GM11168 (cell line): ENCODE measurements around the gene CSMD2.

Source experiments
- in situ Hi-C: fragments of 300-500 bp; cut with MboI; formaldehyde crosslinking; loops from one replicate; pipeline ENCODE4 v1.12.0; 2022; ENCODE audit warnings: low sequenced_read_pairs; ENCODE audit not compliant: unreplicated experiment

The CSMD2 gene

DNA sequence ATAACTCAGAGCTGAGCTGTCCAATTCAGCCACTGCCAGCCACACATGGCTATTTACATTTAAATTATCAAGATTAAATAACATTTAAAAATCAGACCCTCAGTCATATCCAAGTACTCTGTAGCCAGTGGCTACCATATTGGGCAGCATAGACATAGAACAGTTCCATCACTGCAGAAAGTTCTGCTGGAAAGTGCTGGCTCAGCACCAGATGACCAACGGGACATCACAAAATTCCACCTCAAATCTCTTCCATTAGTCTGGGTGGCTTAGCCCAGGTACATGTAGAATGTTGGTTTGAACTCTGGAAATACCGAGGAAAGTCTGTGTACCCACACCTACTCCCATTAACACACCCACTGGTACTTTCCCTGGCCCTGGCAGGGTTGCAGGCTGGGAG, 563.3 kb downstream of the CSMD2 start:
- in situ Hi-C loops = no loop called here

- in situ Hi-C loops = no loop called here
Measured at GRCh38 chr1:33599516-33600115, 565.4 kb downstream of the CSMD2 start.

DNA sequence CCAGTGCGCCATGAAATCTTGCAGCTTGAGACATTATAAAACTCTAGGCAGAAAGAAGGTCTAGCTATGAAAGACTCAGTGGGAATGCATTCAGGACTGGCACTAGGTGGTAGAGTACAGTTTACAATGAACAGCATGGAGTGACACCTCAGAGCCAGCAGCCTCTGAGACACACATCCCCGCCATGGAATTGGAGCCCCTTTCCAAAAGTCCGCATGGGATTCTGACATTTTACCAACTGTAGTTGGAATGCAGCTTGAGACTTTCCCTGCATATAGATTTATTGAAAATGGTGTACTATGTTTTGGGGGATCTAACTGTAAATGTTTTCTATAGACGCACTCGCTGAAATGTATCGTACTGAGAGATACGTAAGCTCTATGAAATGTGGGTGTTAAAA, 576.3 kb downstream of the CSMD2 start:
- in situ Hi-C loops = no loop called here

DNA sequence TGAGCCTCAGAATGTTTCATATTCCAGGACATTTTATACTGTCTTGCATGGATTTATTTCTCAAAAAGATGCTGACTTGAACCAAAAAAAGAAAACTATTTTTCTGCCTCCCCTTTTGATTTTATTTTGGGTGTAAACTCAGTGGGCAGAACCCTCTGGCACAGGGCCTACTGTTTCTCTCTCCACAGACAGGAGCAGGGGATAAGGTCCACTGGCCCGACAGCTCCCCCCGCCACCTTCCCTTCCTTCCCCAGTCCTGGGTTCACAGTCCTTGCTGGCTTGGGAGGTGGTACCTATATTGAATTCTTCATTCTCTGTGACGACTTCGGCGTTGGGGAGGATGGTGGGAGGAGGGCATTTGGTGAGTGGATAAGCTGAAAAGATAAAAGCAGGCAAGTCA, 578.2 kb downstream of the CSMD2 start:
- in situ Hi-C loops = no loop called here

GRCh38 chr1:33586106-33586505, 578.9 kb downstream of the CSMD2 start:
- in situ Hi-C loops = no loop called here

DNA sequence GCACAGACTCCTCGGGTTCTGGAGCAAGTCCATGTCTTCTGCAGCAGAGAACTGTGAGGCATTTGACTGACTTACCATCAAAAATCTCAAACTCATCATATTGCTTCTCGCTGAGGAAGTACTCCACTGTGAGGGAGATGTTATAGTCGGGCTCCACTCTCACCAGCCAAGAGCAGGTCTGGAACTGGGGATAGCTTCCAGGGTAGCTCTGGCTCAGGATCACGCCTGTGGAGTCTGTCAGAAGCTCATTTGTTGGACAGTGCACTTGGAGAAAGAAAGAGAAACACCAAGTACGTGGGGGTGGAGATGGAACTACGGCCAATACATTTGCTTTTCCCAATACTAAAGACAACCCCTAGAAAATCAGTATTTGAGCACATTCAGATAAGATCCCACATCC, 581.5 kb downstream of the CSMD2 start:
- in situ Hi-C loops = no loop called here

DNA sequence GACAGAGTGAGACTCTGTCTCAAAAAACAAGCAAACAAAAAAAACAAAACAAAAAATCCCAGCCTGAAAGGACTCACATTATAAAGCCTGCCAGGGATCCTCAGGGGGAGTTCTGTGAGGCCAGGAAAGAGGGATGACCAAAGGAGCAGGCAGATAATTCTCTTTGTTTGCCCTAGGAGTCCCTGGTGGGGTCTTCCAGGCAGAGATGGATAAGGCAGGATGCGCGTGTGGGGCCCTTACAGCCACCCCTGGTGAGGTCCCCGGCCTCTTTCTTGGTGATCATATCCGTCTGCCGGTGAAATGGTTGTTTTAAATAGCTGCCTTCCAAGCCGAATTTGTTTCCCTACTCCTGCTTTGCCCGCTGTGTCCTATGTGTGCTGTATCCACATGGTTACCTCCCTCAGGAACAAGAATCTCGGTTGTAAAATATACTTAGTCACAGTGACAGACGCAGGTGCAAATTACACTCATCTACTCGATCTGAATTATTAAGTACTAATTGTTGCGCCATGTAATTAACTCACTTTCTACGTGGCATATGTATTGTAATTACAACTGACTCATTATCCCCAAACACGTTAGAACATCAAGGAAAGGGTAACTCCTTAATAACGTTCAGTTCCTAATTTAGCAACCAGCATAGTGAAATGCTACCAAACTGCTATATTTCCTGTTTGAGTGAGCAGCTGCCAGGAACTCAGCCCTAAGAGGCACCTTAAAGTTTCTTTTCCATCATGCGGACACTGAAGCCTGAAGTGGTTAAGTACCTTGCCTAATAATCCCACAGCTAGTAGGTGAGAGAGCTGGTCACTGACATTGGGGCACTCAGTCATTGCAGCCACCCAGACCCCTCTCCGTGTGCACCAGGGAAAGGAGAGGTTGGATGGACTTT, 586.2 kb downstream of the CSMD2 start:
- in situ Hi-C loops = no loop called here

DNA sequence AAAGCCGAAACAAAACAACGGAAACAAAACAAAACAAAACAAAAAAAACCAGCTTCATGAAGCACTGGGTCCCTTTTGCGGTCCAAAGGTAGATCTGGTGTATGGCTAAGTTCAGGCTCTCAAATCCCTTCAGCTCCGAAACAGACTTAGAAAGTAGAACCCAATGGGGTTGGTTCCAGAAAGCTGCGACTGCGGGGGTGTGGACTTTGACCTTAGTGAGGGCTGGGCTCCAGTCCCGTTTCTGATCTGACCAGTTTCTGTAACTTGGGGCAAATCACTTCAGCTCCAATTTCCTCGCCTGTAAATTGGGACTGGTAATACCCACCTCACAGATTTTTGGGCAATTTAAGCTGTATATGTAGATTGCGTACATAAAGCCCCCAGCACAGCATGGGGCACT, 587.4 kb downstream of the CSMD2 start:
- in situ Hi-C loops = no loop called here

DNA sequence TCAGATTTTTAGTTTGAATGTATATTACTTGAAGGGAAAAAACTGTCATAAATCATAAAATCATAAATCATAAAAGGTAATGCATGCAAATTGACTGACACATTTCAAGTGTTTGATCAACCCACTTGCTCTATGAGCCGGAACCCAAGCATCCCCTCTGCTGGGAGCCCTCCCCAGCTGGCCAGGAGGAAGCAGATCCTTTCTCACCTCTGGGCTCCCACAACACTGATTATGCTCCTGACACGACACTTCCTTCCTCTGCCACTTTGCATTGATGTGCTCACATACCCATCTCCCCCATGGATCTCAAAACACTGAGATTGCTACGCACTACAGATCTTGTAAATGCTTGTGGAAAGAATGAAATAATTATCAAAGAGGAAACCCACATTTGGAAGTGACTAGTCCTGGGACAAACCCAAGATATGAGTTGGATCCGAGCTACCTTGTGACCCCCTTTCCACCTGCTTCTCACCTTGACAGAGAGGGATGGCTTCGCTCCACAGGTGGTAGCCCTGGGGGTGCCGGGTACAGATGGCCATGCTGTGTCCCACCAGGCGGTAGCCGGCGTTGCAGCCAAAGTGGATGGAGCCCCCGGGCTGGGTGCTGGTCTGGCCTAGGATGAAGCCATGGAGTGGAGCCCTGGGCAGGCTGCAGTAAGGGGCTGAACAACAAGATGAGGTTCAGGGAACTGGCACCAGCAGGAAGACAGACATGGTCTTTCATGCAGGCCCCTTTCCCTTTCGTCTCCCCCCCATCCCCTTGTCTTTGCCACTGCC, 588.0 kb downstream of the CSMD2 start:
- in situ Hi-C loops = no loop called here

GRCh38 chr1:33575324-33575879, 589.6 kb downstream of the CSMD2 start:
- in situ Hi-C loops = no loop called here

GRCh38 chr1:33573661-33574060, 591.4 kb downstream of the CSMD2 start:
- in situ Hi-C loops = no loop called here

DNA sequence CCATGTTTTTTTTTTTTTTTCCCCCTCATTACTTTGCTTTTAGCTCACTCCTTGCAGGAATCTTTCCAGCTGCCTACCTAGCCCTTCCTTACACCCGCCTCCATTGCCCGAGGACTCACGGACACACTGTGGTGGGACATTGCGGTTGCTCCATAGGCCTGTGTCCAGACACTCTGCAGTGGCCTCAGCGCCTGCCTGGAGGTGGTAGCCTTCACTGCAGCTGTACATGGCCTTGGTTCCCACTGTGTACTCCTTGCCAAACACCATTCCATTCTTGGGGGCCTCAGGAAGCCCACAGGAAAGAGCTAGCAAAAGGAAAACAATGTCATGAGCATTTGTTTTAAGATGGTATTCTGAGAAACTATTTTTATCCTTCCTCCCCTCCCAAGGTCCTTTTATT, 592.6 kb downstream of the CSMD2 start:
- in situ Hi-C loops = no loop called here

DNA sequence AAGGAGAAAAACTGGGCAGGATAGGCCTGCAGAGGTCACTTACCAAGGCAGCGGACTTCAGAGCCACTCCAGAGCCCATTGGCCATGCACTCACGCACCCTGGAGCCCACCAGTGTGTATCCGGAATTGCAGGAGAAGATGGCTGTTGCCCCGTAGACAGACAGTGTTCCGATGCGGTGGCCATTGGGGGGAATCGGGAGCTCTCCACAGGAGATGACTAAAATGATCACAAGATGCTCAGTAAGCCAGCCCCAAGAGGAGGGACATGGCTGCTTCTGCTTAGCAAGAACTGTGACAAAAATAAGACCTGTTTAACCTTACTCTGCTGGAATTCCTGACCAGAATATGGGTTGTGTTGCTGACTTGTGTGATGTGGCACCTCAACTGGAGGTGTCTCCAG, 595.7 kb downstream of the CSMD2 start:
- in situ Hi-C loops = no loop called here

DNA sequence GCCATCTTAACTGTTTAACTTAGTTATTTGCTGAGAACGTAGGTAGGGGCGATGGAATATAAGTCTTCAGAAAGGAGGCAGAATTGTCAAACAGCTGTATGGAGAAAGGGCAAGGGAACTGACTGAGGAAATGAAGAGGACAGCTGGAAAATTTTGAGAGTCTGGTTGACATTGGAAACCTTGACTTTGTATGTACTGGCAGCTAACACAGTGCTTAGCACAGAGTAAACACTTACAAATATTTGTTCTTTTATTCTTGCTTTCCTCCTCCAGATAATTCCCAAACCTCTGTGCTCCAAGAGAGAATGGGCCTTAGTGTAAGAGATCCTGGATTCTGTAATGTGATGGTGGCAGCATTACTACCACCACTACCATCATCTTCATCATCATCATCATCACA, 601.3 kb downstream of the CSMD2 start:
- in situ Hi-C loops = no loop called here

- in situ Hi-C loops = no loop called here
Measured at GRCh38 chr1:33562563-33562962, 602.5 kb downstream of the CSMD2 start.

DNA sequence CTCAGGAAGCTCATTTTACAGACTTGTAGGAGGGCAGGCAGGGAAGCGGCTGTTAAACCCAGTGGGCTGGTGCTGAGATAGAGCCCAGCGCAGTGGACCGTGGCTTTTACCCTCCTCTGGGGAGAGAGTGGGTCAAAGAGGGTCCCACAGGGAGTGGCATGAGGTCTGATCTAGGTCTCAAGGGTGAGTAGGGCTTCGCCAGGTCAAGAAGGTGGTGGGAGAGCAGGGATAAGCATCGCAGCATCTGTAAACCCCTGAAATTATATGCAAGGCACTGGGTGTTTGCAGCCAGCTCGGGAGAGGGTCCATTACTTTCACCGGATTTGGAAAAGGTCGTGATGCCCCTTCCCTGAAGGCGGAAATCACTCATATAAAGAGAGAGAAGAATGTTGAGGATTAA, 603.5 kb downstream of the CSMD2 start:
- in situ Hi-C loops = no loop called here

GRCh38 chr1:33560680-33561079, 604.4 kb downstream of the CSMD2 start:
- in situ Hi-C loops = no loop called here

DNA sequence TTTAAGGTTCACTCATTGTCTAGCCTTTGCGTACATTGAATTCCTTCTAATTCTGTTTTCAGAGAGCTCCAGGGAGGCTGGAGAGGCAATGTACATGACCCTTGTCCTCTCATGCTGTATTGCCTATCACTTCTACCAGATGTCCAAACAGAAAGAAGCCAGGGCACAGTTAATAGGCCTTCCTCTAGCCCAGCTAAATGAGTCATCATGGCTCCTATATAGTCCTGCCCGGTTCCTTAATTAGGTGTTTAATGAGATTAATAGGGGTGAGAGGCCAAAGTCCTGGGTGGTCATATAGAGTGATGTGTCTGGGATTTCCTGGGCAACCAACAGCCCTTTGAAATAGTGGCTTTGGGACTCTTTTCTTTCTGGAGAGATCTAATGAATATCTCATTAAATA, 616.3 kb downstream of the CSMD2 start:
- in situ Hi-C loops = no loop called here

GRCh38 chr1:33548319-33548718, 616.7 kb downstream of the CSMD2 start:
- in situ Hi-C loops = no loop called here

GRCh38 chr1:33547576-33547975, 617.5 kb downstream of the CSMD2 start:
- in situ Hi-C loops = no loop called here

DNA sequence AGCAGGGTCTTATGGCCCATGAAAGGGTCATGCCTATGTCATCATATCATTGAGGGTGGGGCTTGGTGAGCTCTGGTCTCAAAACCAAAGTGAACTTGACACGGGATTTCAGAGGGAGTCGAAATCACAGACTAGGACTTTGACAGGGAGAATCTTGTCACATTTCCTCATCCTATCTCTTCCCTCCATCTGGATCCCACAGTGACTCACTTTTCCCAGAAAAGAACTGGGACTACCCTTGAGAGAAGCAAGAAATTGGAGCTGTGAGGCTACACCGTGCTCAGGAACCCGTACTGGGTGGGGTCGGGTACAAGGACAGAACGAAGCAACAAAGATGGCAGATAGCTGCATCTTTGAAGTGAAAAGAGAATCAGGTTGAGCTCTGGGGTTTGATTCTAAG, 623.1 kb downstream of the CSMD2 start:
- in situ Hi-C loops = no loop called here
